Right lobe of liver (tissue), 6 donors: ENCODE measurements around the gene RNF168. TPM values are rescaled to one million over a fixed set of nuclear protein-coding genes. Genes with fewer than 3 reads are reported as not detected.
"Not testable (repeated sequence)": the region's sequence is repeated elsewhere in the genome, so short reads cannot be mapped to it uniquely, and the experiment has no call there.

Source experiments
- ATAC-seq, 4 donors: fragments of 200-7000 bp; cut with Tn5 transposase; one replicate each; pipeline ENCODE4 v1.9.1; 2020; ENCODE audit warnings: mild to moderate bottlenecking in 4 of 4, moderate library complexity in 4 of 4
- DNase-seq, 3 donors: peaks; one replicate each; pipeline ENCODE4 v3.0.0-alpha.2; 2020
- H3K27ac ChIP-seq, 3 donors: fragments of 200-600 bp; one replicate each; pipeline ENCODE4 v1.8.0; 2022
- H3K27me3 ChIP-seq, 2 donors: fragments of 200-600 bp; one replicate each; pipeline ENCODE4 v1.8.0; 2022
- H3K36me3 ChIP-seq, 4 donors: fragments of 200-600 bp; sonication (generic) in 1 of 4; one replicate each; pipeline versions ENCODE4 v1.5.1 to v1.8.0; 2017 to 2022; ENCODE audit warnings: control low read depth in 1 of 4
- H3K4me1 ChIP-seq, 4 donors: fragments of 200-600 bp; sonication (generic) in 1 of 4; one replicate each; pipeline versions ENCODE4 v1.5.1 to v1.8.0; 2017 to 2022; ENCODE audit warnings: control low read depth in 1 of 4
- H3K4me3 ChIP-seq, 3 donors: fragments of 200-600 bp; one replicate each; pipeline ENCODE4 v1.8.0; 2022
- H3K9me3 ChIP-seq, 4 donors: fragments of 200-600 bp; sonication (generic) in 1 of 4; one replicate each; pipeline versions ENCODE4 v1.5.1 to v1.8.0; 2017 to 2022; ENCODE audit warnings: control low read depth in 1 of 4
- POLR2A ChIP-seq: fragments of 450-650 bp; IDR thresholded peaks from one replicate; pipeline ENCODE4 v1.6.1; 2017; ENCODE audit warnings: antibody characterized with exemption, mild to moderate bottlenecking
- WGBS: methylation state at CpG from one replicate; pipeline ENCODE4 v1.1.6; 2018; ENCODE audit warnings: low coverage, low lambda C conversion rate; ENCODE audit not compliant: insufficient coverage; ENCODE audit errors: missing lambda C conversion rate; 5-methylcytosine and 5-hydroxymethylcytosine counted together
- intact Hi-C, 2 donors: fragments of 100-400 bp; cut with DNase I; formaldehyde crosslinking; loops; one replicate each; pipeline versions ENCODE4 v1.11.2 to v1.14.1; 2022
- total RNA-seq, 6 experiments: library from RNA; depleted of rRNA in 2 of 6; stranded (reverse); fragments of >200 nt in 2 of 6; fragmentation: NEBNext Ultra II Directional in 3 of 6; extraction: Animal tissue kit (Norgen Biotek cat#: 25700) in 3 of 6; gene quantifications; one replicate each; pipeline versions ENCODE4 v1.1.0 to v1.2.4, GENCODE V29; 2016 to 2023
- TF ChIP-seq, protein P1 (sequence below), 4 donors: fragments of 200-600 bp in 3 of 4; fragments of 450-650 bp in 1 of 4; IDR thresholded peaks; one replicate each; pipeline versions ENCODE4 v1.5.1 to v1.8.0; 2016 to 2022; ENCODE audit warnings: antibody characterized with exemption in 4 of 4, mild to moderate bottlenecking in 2 of 4
- donor health status: DM: no; HTN: yes; CAD: no.
- donor health status: DM: no; HTN: no; CAD: no.
- donor health status: DM: no; HTN: no; CAD: no.
- donor health status: DM: no; HTN: yes; CAD: no.
- donor health status: DM: no; HTN: yes; CAD: no.

RNF168 gene
- total RNA-seq, 6 experiments from 2014 or later: 7.5 to 14.2 (median 11.4) TPM

DNA sequence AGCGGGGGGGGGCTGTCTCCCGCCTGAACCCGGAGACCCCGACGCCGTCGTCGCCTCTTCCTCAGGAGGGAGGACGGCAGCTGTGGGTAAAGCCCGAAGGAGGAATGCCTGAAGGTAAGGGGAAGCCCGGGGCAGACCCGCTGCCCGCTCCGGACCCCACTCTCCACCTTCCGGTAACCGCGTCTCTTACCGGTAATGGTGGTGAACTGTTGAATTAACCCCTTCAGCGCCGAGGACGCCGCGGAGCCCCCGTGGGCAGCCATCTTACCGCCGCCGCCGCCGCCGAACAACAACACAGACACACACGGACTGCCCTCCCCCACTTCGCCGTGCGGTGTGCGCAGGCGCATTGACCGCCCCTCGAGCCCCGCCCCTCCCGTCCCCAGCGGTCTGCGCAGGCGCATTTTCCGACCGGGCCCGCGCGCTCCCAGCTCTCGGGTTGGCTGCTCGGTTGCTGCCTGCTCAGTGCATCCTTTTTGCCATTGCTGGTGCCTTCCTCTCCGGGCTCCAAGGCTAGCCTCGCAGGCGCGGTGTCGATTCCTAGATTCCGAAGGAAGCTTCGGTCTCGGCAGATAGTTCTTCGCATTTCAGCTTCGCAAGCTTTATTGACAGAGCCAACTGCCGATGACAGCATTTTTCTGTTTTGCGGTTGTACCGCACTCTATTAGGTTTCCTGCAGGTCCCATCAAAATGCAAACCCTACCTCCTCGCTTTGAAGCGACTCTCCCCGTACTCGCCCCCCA is 71.3 kb downstream of the RNF168 start, which contains the start of gene UBXN7:
TSS of gene UBXN7 (minus strand) at position 291 of the 743 bp plus-strand sequence. CDS start at position 263, 28 bp downstream.
- H3K36me3 ChIP-seq: no peaks in the 10 kb centered on the region
- intact Hi-C loops: no loop called here
- DNase-seq (peak; percentile 96 to 97 (median 97)), ATAC-seq (peak; percentile 96 to 97 (median 96))
- H3K27me3 ChIP-seq: no peaks in the 10 kb centered on the region
- under 1% methylated on average over 15 of the region's 67 CpGs for WGBS
- peak; percentile 65 for TF ChIP-seq POLR2A
- TF ChIP-seq, protein P1, sequence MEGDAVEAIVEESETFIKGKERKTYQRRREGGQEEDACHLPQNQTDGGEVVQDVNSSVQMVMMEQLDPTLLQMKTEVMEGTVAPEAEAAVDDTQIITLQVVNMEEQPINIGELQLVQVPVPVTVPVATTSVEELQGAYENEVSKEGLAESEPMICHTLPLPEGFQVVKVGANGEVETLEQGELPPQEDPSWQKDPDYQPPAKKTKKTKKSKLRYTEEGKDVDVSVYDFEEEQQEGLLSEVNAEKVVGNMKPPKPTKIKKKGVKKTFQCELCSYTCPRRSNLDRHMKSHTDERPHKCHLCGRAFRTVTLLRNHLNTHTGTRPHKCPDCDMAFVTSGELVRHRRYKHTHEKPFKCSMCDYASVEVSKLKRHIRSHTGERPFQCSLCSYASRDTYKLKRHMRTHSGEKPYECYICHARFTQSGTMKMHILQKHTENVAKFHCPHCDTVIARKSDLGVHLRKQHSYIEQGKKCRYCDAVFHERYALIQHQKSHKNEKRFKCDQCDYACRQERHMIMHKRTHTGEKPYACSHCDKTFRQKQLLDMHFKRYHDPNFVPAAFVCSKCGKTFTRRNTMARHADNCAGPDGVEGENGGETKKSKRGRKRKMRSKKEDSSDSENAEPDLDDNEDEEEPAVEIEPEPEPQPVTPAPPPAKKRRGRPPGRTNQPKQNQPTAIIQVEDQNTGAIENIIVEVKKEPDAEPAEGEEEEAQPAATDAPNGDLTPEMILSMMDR (IDR thresholded peaks at IDR 0.05): no peak
- peak within 1 kb of the TSS; percentile 82 to 91 (median 86) for H3K27ac ChIP-seq
- H3K4me3 ChIP-seq: peak within 1 kb of the TSS; percentile 95 to 99 (median 98)
- no peaks in the 10 kb centered on the region for H3K9me3 ChIP-seq
- H3K4me1 ChIP-seq: no peaks in the 10 kb centered on the region

GRCh38 chr3:196431181-196432136 is 72.1 kb downstream of the RNF168 start:
- Histone ChIP-seq H3K27ac (peak overlapping the region; percentile 82 to 91 (median 86)), H3K4me3 (peak overlapping the region; percentile 95 to 99 (median 98)), H3K9me3 (no peaks in the 10 kb centered on the region), H3K27me3 (no peaks in the 10 kb centered on the region), H3K4me1 (no peaks in the 10 kb centered on the region), H3K36me3 (no peaks in the 10 kb centered on the region)
- DNase-seq (peak; percentile 30 to 62 (median 54)), ATAC-seq (peak; percentile 22 to 46 (median 36))
- no peak for TF ChIP-seq POLR2A
- TF ChIP-seq, protein P1 (IDR thresholded peaks at IDR 0.05): no peak
- intact Hi-C loops: no loop called here
- WGBS: under 1% methylated on average over 27 of the region's 50 CpGs

- H3K4me1 ChIP-seq: no peaks in the 10 kb centered on the region
- H3K36me3 ChIP-seq: peaks cover 0 to 3% (median 0%) of the 10 kb centered on the region in 4 donors
- H3K9me3 ChIP-seq: no peaks in the 10 kb centered on the region
- DNase-seq (no peak), ATAC-seq (no peak)
- no peaks in the 10 kb centered on the region for H3K27me3 ChIP-seq
- no peak for TF ChIP-seq POLR2A
- TF ChIP-seq, protein P1 (IDR thresholded peaks at IDR 0.05): no peak
- no peak overlapping the region for H3K4me3 ChIP-seq
- no peak overlapping the region for H3K27ac ChIP-seq
- 74% methylated on average over 3 of the region's 6 CpGs for WGBS
- intact Hi-C loops: no loop called here
These were observed 75.5 kb downstream of the RNF168 start for GRCh38 chr3:196428041-196428440.

DNA sequence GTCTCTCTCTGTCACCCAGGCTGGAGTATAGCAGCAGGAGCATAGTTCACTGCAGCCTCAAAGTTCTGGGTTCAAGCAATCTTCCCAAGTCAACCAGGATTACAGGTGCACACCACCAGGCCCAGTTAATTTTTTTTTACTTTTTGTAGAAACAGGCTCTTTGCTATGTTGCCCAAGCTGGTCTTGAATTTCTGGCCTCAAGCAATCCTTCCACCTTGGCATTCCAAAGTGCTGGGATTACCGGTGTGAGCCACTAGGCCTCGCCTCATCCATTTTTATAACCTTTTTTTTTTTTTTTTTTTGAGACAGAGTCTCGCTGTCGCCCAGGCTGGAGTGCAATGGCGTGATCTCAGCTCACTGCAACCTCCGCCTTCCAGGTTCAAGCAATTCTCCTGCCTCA is 79.1 kb downstream of the RNF168 start:
- intact Hi-C loops, H3K4me1 ChIP-seq, DNase-seq, ATAC-seq, H3K4me3 ChIP-seq, H3K9me3 ChIP-seq, H3K36me3 ChIP-seq, H3K27ac ChIP-seq, H3K27me3 ChIP-seq: not testable (repeated sequence)
- 97% methylated on average over 6 of the region's 6 CpGs for WGBS
